ENCODE measurements around the gene PTPN13.
A peak's percentile ranks its signal among the peaks of the same experiment; 100 is the strongest.

Gene PTPN13

GRCh38 chr4:86593688-86594558, at the start of gene PTPN13:
PTPN13 (plus strand) TSS chr4:86594315; CDS start chr4:86635257, 40,942 bp downstream.
- peak; percentile 94 for DNase-seq (ENCODE audit: low read depth)

- no peak for DNase-seq (ENCODE audit: low read depth)
Observed at GRCh38 chr4:86547140-86547539, 47.0 kb upstream of the PTPN13 start.

GRCh38 chr4:86549163-86549788, 44.8 kb upstream of the PTPN13 start:
- no peak for DNase-seq (ENCODE audit: low read depth)

GRCh38 chr4:86551387-86551786, 42.7 kb upstream of the PTPN13 start:
- DNase-seq (ENCODE audit: low read depth), result no peak

GRCh38 chr4:86554646-86555045, 39.5 kb upstream of the PTPN13 start:
- no peak for DNase-seq (ENCODE audit: low read depth)

GRCh38 chr4:86556791-86557415, 37.2 kb upstream of the PTPN13 start:
- no peak for DNase-seq (ENCODE audit: low read depth)

- no peak for DNase-seq (ENCODE audit: low read depth)
Observed at GRCh38 chr4:86557526-86557925, 36.6 kb upstream of the PTPN13 start.

GRCh38 chr4:86558258-86558657, 35.9 kb upstream of the PTPN13 start:
- no peak for DNase-seq (ENCODE audit: low read depth)

- no peak for DNase-seq (ENCODE audit: low read depth)
Observed at GRCh38 chr4:86558797-86559196, 35.3 kb upstream of the PTPN13 start.

- DNase-seq (ENCODE audit: low read depth), result no peak
Observed at GRCh38 chr4:86560447-86560846, 33.7 kb upstream of the PTPN13 start.

GRCh38 chr4:86561256-86561655, 32.9 kb upstream of the PTPN13 start:
- DNase-seq (ENCODE audit: low read depth), result no peak

- DNase-seq (ENCODE audit: low read depth), result no peak
Observed at GRCh38 chr4:86563416-86563815, 30.7 kb upstream of the PTPN13 start.

GRCh38 chr4:86564795-86565194, 29.3 kb upstream of the PTPN13 start:
- DNase-seq (ENCODE audit: low read depth), result no peak

- DNase-seq (ENCODE audit: low read depth), result no peak
Observed at GRCh38 chr4:86565651-86566050, 28.5 kb upstream of the PTPN13 start.

- DNase-seq (ENCODE audit: low read depth), result no peak
Observed at GRCh38 chr4:86569103-86569870, 24.8 kb upstream of the PTPN13 start.

GRCh38 chr4:86579941-86580340, 14.2 kb upstream of the PTPN13 start:
- no peak for DNase-seq (ENCODE audit: low read depth)

- no peak for DNase-seq (ENCODE audit: low read depth)
Observed at GRCh38 chr4:86582410-86582809, 11.7 kb upstream of the PTPN13 start.

- no peak for DNase-seq (ENCODE audit: low read depth)
Observed at GRCh38 chr4:86586160-86586572, 7.9 kb upstream of the PTPN13 start.

- no peak for DNase-seq (ENCODE audit: low read depth)
Observed at GRCh38 chr4:86586626-86587380, 7.3 kb upstream of the PTPN13 start.

GRCh38 chr4:86587381-86588140, 6.6 kb upstream of the PTPN13 start:
- no peak for DNase-seq (ENCODE audit: low read depth)
